Fibroblast of the aortic adventitia (primary cell): ENCODE measurements around the gene APCS. TPM values are rescaled to one million over a fixed set of nuclear protein-coding genes. Genes with fewer than 3 reads are reported as not detected.

Experiments
- DNase-seq: peaks from one replicate; pipeline ENCODE4 v3.0.0-alpha.2; 2010; ENCODE audit warnings: low read depth
- H3K4me3 ChIP-seq: 2 replicates; pipeline ENCODE4 v1.5.1; 2011; ENCODE audit warnings: low read depth, mild to moderate bottlenecking, control low read depth, low read length, moderate library complexity
- CTCF ChIP-seq: IDR thresholded peaks from 2 replicates; pipeline ENCODE4 v1.5.1; 2011; ENCODE audit warnings: mild to moderate bottlenecking, low read length, control low read depth, inconsistent platforms; ENCODE audit not compliant: insufficient read depth
- total RNA-seq: library from RNA; depleted of rRNA; stranded (reverse); fragments of >200 nt; gene quantifications from 2 replicates; pipeline ENCODE4 v1.2.3, GENCODE V29; 2012; ENCODE audit warnings: low replicate concordance

Gene APCS
- not detected in 2 replicates for total RNA-seq

DNA sequence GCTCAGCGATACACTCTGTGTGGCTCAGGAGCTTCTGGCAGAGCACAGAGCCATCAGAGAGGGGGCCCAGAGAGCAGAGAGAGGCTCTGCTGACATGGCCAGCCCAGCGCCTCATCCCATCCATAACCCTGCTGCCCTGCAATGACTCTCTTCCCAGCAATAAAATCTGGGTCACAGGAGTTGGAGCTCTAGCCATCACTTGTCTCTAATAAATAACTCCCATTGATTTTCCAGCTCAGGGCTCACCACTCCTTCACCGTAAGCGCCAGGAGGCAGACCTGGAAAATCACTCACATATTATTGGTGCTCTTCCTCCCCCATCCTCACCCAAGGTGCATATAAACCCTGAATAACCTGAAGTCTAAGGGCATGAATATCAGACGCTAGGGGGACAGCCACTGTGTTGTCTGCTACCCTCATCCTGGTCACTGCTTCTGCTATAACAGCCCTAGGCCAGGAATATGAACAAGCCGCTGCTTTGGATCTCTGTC lies at the start of gene APCS:
Gene APCS, plus strand, starts transcription at position 366 of the 491 bp plus-strand sequence. Its CDS starts 96 bp downstream, at position 462.
- no peak within 1 kb of the TSS for H3K4me3 ChIP-seq
- no peak for TF ChIP-seq CTCF
- no peak for DNase-seq

- TF ChIP-seq CTCF: no peak
- H3K4me3 ChIP-seq: no peak overlapping the region
- no peak for DNase-seq
Observed at GRCh38 chr1:159548126-159548525, 39.5 kb upstream of the APCS start.

GRCh38 chr1:159554261-159554660 lies 33.4 kb upstream of the APCS start:
- DNase-seq: no peak
- H3K4me3 ChIP-seq: no peak overlapping the region
- no peak for TF ChIP-seq CTCF

- TF ChIP-seq CTCF: no peak
- DNase-seq: no peak
- no peak overlapping the region for H3K4me3 ChIP-seq
Observed at GRCh38 chr1:159554696-159555095, 32.9 kb upstream of the APCS start.

GRCh38 chr1:159556931-159557369 lies 30.7 kb upstream of the APCS start:
- no peak for TF ChIP-seq CTCF
- no peak overlapping the region for H3K4me3 ChIP-seq
- DNase-seq: no peak

DNA sequence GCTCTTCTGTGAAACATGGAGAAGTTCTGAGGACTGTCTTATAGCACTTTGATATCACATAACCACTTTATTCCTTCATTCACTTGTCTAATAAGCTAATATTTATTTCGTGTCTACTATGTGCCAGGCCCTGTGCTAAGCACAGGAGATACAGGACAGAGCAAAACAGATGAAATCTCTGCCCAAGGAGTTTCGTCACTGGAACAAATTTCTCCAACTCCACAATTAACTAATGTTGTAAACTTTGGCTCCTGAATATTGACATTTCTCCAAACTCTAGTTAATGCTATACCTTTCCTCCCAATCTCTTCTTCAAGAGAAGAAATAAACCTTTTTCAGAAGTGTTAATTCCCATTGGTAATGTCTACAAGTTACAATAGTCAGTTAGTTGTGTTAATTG lies 27.0 kb upstream of the APCS start:
- TF ChIP-seq CTCF: no peak

GRCh38 chr1:159561497-159561896 lies 26.1 kb upstream of the APCS start:
- no peak overlapping the region for H3K4me3 ChIP-seq
- DNase-seq: no peak
- no peak for TF ChIP-seq CTCF

More for the DNA sequence above, 27.0 kb upstream of the APCS start:
- no peak overlapping the region for H3K4me3 ChIP-seq
- no peak for DNase-seq
